Body of pancreas (tissue), 4 donors: ENCODE results near the gene PACRG. TPM values are rescaled to one million over a fixed set of nuclear protein-coding genes. Genes with fewer than 3 reads are reported as not detected.

Experiments used
- ATAC-seq: fragments of 150-250 bp; one replicate; pipeline ENCODE4 v1.9.1; 2016
- DNase-seq, 4 donors: peaks; one replicate each; pipeline ENCODE4 v3.0.0-alpha.2; 2019
- H3K27ac ChIP-seq, 4 donors: fragments of 200-600 bp; sonication (generic); 1 replicate in 3 of 4; 2 replicates in 1 of 4; pipeline versions ENCODE4 v1.5.1 to v1.6.1; 2016 to 2019; ENCODE audit warnings: mild to moderate bottlenecking in 1 of 4, mixed read lengths in 1 of 4, moderate library complexity in 1 of 4
- H3K27me3 ChIP-seq, 2 donors: fragments of 200-600 bp; sonication (generic); one replicate each; pipeline ENCODE4 v1.6.0; 2016; ENCODE audit warnings: mild to moderate bottlenecking in 1 of 2
- H3K36me3 ChIP-seq, 2 donors: fragments of 200-600 bp; sonication (generic); replicated peaks in 1 of 2; 2 replicates each; pipeline ENCODE4 v1.5.1; 2016; ENCODE audit warnings: low read depth in 2 of 2; ENCODE audit not compliant: insufficient read depth in 1 of 2
- H3K4me1 ChIP-seq: fragments of 200-600 bp; sonication (generic); one replicate; pipeline ENCODE4 v1.6.0; 2016
- H3K4me3 ChIP-seq, 2 donors: fragments of 200-600 bp; sonication (generic); 1 replicate in 1 of 2; 2 replicates in 1 of 2; pipeline ENCODE4 v1.5.1; 2016 to 2019
- H3K9me3 ChIP-seq, 3 donors: fragments of 200-600 bp; sonication (generic); 1 replicate in 2 of 3; 2 replicates in 1 of 3; pipeline ENCODE4 v1.5.1; 2016
- POLR2A ChIP-seq, 3 donors: fragments of 450-650 bp; IDR thresholded peaks; one replicate each; pipeline ENCODE4 v1.6.1; 2016; ENCODE audit warnings: antibody characterized with exemption in 3 of 3, mild to moderate bottlenecking in 2 of 3
- WGBS, 2 donors: methylation state at CpG; one replicate each; pipeline ENCODE4 v1.1.5; 2017; 5-methylcytosine and 5-hydroxymethylcytosine counted together
- intact Hi-C: fragments of 100-400 bp; cut with DNase I; formaldehyde crosslinking; loops from one replicate; pipeline ENCODE4 v1.15.1; 2023
- total RNA-seq, 2 donors: library from RNA; depleted of rRNA; stranded (reverse); fragments of >200 nt; gene quantifications; one replicate each; pipeline ENCODE4 v1.1.0, GENCODE V29; 2016
- TF ChIP-seq, protein P1 (sequence below), 7 experiments: fragments of 450-650 bp in 4 of 7; fragments of 200-600 bp in 3 of 7; sonication (generic) in 3 of 7; IDR thresholded peaks; one replicate each; pipeline ENCODE4 v1.5.1; 2016 to 2019; ENCODE audit warnings: antibody characterized with exemption in 7 of 7

The PACRG gene
- total RNA-seq, 2 donors from 2014 or later: 7.8 to 10.9 TPM

DNA sequence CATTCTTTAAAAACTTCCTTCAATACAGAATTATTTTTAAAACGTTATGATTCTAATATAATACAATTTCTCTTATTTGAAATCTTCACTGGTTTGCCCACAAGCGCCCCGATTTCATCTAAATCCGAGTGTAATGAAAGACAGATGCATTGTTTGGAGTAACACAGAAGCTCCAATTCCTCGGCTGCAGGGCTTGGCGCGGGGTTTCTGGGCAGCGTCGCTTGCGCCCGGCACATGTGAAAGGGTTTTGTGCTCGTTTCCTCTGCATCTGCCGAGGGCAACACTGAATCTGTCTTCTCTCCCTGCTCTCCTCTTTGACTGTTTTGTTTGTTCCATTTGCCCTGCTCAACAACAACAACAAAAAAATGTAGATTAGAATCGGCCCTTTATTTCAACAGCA, 438.1 kb downstream of the PACRG start:
- ATAC-seq: no peak
- no peaks in the 10 kb centered on the region for H3K9me3 ChIP-seq
- intact Hi-C loops: no loop called here
- no peaks in the 10 kb centered on the region for H3K36me3 ChIP-seq
- H3K27ac ChIP-seq: no peak overlapping the region
- no peaks in the 10 kb centered on the region for H3K4me1 ChIP-seq
- 79 to 85% methylated on average over 14 of the region's 14 CpGs for WGBS, 2 donors
- H3K27me3 ChIP-seq: no peaks in the 10 kb centered on the region
- no peak for TF ChIP-seq POLR2A (IDR thresholded peaks at IDR 0.05)
- TF ChIP-seq, protein P1, sequence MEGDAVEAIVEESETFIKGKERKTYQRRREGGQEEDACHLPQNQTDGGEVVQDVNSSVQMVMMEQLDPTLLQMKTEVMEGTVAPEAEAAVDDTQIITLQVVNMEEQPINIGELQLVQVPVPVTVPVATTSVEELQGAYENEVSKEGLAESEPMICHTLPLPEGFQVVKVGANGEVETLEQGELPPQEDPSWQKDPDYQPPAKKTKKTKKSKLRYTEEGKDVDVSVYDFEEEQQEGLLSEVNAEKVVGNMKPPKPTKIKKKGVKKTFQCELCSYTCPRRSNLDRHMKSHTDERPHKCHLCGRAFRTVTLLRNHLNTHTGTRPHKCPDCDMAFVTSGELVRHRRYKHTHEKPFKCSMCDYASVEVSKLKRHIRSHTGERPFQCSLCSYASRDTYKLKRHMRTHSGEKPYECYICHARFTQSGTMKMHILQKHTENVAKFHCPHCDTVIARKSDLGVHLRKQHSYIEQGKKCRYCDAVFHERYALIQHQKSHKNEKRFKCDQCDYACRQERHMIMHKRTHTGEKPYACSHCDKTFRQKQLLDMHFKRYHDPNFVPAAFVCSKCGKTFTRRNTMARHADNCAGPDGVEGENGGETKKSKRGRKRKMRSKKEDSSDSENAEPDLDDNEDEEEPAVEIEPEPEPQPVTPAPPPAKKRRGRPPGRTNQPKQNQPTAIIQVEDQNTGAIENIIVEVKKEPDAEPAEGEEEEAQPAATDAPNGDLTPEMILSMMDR (IDR thresholded peaks at IDR 0.05): no peak
- H3K4me3 ChIP-seq: no peak overlapping the region
- DNase-seq: no peak

DNA sequence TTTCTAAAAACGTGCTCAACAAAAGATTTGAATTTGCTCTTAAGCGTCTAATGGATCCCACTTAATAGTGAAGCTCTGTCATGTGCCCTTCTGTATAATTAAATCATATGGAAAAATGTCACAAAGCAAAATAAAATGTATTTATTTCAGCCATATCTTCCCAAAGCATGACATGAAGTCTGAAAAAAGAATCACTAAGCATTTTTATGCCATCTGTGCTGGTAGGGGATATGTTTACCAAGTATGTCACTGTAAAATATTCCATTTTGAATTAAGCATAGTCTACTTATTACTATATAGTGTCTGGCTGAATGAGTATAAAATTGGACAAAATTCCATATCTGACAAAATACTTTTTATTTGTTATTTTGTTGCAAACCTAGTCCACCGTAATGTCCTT, 438.7 kb downstream of the PACRG start:
- intact Hi-C loops: no loop called here
- no peak for TF ChIP-seq POLR2A (IDR thresholded peaks at IDR 0.05)
- TF ChIP-seq, protein P1 (IDR thresholded peaks at IDR 0.05): no peak

DNA sequence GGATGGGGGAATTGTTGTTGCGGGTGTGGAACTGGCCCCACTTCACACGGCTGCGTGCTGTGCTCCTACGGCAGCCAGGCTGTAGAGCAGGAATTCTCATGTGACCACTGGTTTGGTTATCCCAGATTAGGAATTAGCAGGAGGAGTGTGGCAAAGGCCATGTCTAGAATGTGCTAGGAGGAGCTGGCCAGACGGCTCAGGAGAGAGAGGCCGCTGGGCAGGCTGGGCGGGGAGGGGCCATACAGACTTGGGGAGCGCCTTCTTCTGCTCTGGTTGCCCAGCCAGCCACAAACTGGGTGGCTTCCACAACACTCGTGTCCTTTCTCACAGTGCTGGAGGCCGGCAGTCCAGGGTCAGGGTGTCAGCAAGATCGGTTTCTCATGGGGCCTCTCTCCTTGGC, 441.7 kb downstream of the PACRG start:
- ATAC-seq: no peak
- WGBS, 2 donors: 88 to 91% methylated on average over 10 to 11 of the region's 11 CpGs
- no peaks in the 10 kb centered on the region for H3K36me3 ChIP-seq
- H3K27ac ChIP-seq: no peak overlapping the region
- intact Hi-C loops: no loop called here
- no peak for DNase-seq
- H3K4me3 ChIP-seq: no peak overlapping the region
- no peaks in the 10 kb centered on the region for H3K4me1 ChIP-seq
- TF ChIP-seq, protein P1 (IDR thresholded peaks at IDR 0.05): no peak
- TF ChIP-seq POLR2A (IDR thresholded peaks at IDR 0.05): no peak
- H3K9me3 ChIP-seq: no peaks in the 10 kb centered on the region
- no peaks in the 10 kb centered on the region for H3K27me3 ChIP-seq

More for the DNA sequence above, 438.7 kb downstream of the PACRG start:
- DNase-seq (no peak), ATAC-seq (no peak)
- no peak overlapping the region for H3K4me3 ChIP-seq
- 77 to 80% methylated on average over 3 of the region's 3 CpGs for WGBS, 2 donors
- no peaks in the 10 kb centered on the region for H3K4me1 ChIP-seq
- H3K9me3 ChIP-seq: no peaks in the 10 kb centered on the region
- no peaks in the 10 kb centered on the region for H3K36me3 ChIP-seq
- H3K27me3 ChIP-seq: no peaks in the 10 kb centered on the region
- H3K27ac ChIP-seq: no peak overlapping the region

DNA sequence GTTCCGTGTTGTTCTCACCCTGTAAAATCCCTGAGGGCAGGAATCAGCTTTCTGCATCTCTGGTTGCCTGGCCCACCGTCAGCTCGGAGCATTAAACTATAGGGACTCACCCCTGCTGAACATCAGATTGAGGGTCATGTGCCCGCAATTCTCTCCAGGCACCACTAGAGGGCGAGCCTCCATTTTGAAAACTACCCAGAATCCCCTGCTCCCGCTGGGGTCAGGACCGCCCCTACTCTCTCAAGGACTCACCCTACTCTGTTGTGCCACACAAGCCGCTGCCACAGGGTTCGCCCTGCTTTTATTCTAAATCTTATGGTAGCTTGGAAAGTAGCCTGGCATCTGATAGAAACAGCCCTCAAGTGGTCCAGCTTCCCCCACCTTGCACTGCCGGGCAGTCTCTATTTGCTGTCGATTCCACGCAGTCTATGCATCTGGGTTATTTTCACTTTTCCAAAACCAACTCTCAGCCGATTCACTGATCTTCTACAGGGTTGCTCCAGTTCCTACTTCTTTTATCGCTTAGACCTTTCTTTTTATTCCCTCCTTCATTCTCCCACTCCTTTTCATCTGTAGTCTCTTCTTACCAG, 442.6 kb downstream of the PACRG start:
- H3K9me3 ChIP-seq: no peaks in the 10 kb centered on the region
- no peak overlapping the region for H3K4me3 ChIP-seq
- WGBS, 2 donors: 79 to 85% methylated on average over 14 of the region's 14 CpGs
- no peaks in the 10 kb centered on the region for H3K27me3 ChIP-seq
- ATAC-seq (no peak), DNase-seq (no peak)
- TF ChIP-seq, protein P1 (IDR thresholded peaks at IDR 0.05): peak in 6 of 7 experiments; percentile 20 to 42 (median 30)
- no peak for TF ChIP-seq POLR2A (IDR thresholded peaks at IDR 0.05)
- H3K4me1 ChIP-seq: no peaks in the 10 kb centered on the region
- no peak overlapping the region for H3K27ac ChIP-seq
- intact Hi-C loops: no loop called here
- H3K36me3 ChIP-seq: no peaks in the 10 kb centered on the region

DNA sequence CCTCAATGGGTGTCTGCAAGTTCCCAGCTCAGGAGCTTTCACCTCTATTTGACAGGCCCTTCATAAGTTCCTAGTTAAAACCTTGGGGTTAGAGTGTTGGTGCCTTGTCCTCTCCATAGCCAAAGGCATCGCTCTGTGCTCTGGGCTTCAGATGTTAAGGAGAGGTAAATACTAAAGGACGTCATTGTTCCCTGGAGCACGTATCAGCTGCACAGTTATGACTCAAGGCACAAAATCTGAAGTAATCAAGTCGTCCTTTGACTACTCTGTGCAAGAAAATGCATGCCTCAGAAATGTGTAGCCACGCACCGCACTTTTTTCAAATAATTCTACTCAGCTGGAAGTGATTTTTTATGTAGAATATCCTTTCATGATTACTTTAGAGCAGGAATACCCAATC, 446.0 kb downstream of the PACRG start:
- no peak for TF ChIP-seq POLR2A (IDR thresholded peaks at IDR 0.05)
- TF ChIP-seq, protein P1 (IDR thresholded peaks at IDR 0.05): no peak
- Histone ChIP-seq H3K4me1 (no peaks in the 10 kb centered on the region), H3K27me3 (no peaks in the 10 kb centered on the region), H3K27ac (no peak overlapping the region), H3K4me3 (no peak overlapping the region), H3K36me3 (no peaks in the 10 kb centered on the region), H3K9me3 (no peaks in the 10 kb centered on the region)
- intact Hi-C loops: no loop called here
- ATAC-seq (no peak), DNase-seq (no peak)
- WGBS, 2 donors: 82 to 90% methylated on average over 6 of the region's 6 CpGs
